HepG2 (cell line): Measurements from ENCODE around the gene CNTN5.

ENCODE experiments used
- CTCF ChIP-seq: sonication (generic); formaldehyde crosslinking; IDR thresholded peaks from 2 replicates; pipeline ENCODE4 v1.5.0; 2020; ENCODE audit warnings: mild to moderate bottlenecking, missing genetic modification reagents, moderate library complexity
- EZH2 ChIP-seq: conservative IDR thresholded peaks from 2 replicates; pipeline ENCODE4 v1.6.1; 2012; ENCODE audit warnings: mild to moderate bottlenecking, low read depth, low read length, moderate library complexity
- GABPA ChIP-seq, 2 experiments: IDR thresholded peaks; 2 replicates each; pipeline ENCODE4 v1.6.1; 2011 to 2016; ENCODE audit warnings: low read depth in 2 of 2, low read length in 1 of 2, missing biosample characterization in 1 of 2, missing genetic modification characterization in 1 of 2
- KAT2B ChIP-seq: fragments of 150-350 bp; IDR thresholded peaks from 2 replicates; pipeline ENCODE4 v1.6.1; 2014; ENCODE audit warnings: low read depth, low read length, borderline replicate concordance
- KAT8 ChIP-seq: IDR thresholded peaks from 2 replicates; pipeline ENCODE4 v1.6.1; 2016; ENCODE audit warnings: missing genetic modification reagents, missing compliant biosample characterization
- KDM1A ChIP-seq: IDR thresholded peaks from 2 replicates; pipeline ENCODE4 v1.6.1; 2016; ENCODE audit warnings: missing compliant biosample characterization
- MYNN ChIP-seq: sonication (generic); formaldehyde crosslinking; IDR thresholded peaks from 2 replicates; pipeline ENCODE4 v1.4.0; 2020; ENCODE audit warnings: mild to moderate bottlenecking, low read depth, missing genetic modification reagents
- NR0B2 ChIP-seq: sonication (generic); formaldehyde crosslinking; IDR thresholded peaks from 2 replicates; pipeline ENCODE4 v1.4.0; 2020; ENCODE audit warnings: mild to moderate bottlenecking, missing genetic modification reagents
- POLR2A ChIP-seq, 2 experiments: IDR thresholded peaks; 2 replicates each; pipeline ENCODE4 v1.6.1; 2011; ENCODE audit warnings: low read depth in 2 of 2, low read length in 2 of 2, mild to moderate bottlenecking in 1 of 2, moderate library complexity in 1 of 2; ENCODE audit not compliant: insufficient read depth in 1 of 2
- POLR2AphosphoS2 ChIP-seq: IDR thresholded peaks from 2 replicates; pipeline ENCODE4 v1.6.1; 2011; ENCODE audit warnings: low read depth, low read length, improper control_type of control experiment
- POLR2AphosphoS5 ChIP-seq: IDR thresholded peaks from 2 replicates; pipeline ENCODE4 v1.6.1; 2012; ENCODE audit warnings: low read depth, low read length
- SPEN ChIP-seq: sonication (generic); formaldehyde crosslinking; IDR thresholded peaks from 2 replicates; pipeline ENCODE4 v1.5.1; 2020; ENCODE audit warnings: low read depth, mild to moderate bottlenecking, missing genetic modification reagents
- YEATS2 ChIP-seq: sonication (generic); formaldehyde crosslinking; IDR thresholded peaks from 2 replicates; pipeline ENCODE4 v1.4.0; 2020; ENCODE audit warnings: missing genetic modification reagents, borderline replicate concordance
- ZNF75D ChIP-seq: sonication (generic); formaldehyde crosslinking; IDR thresholded peaks from 2 replicates; pipeline ENCODE4 v1.8.1; 2023; ENCODE audit warnings: missing genetic modification reagents, mild to moderate bottlenecking, borderline replicate concordance

- TF ChIP-seq MYNN (CRISPR knock-in tag) = no peak
- TF ChIP-seq KAT2B = no peak
- TF ChIP-seq YEATS2 = no peak
- TF ChIP-seq POLR2AphosphoS5 = no peak
- no peak for TF ChIP-seq KAT8 (CRISPR knock-in tag)
- TF ChIP-seq NR0B2 = no peak
- TF ChIP-seq CTCF (CRISPR knock-in tag) = no peak
- TF ChIP-seq ZNF75D (CRISPR knock-in tag) = no peak
- TF ChIP-seq POLR2A (IDR thresholded peaks at IDR 0.05; ENCODE audit: insufficient read depth in 1 of 2, low read depth in 2 of 2, low read length in 2 of 2) = no peak
- TF ChIP-seq GABPA (IDR thresholded peaks at IDR 0.05; ENCODE audit: low read depth, low read length) = no peak
- TF ChIP-seq GABPA (CRISPR knock-in tag; IDR thresholded peaks at IDR 0.05; ENCODE audit: low read depth) = no peak
- no peak for TF ChIP-seq SPEN (CRISPR knock-in tag)
- no peak for TF ChIP-seq EZH2
- TF ChIP-seq KDM1A (CRISPR knock-in tag) = no peak
- no peak for TF ChIP-seq POLR2AphosphoS2
Measured at GRCh38 chr11:99585606-99586005, 564.9 kb downstream of the CNTN5 start.
